ENCODE data around the gene LCN9.

The LCN9 gene

DNA sequence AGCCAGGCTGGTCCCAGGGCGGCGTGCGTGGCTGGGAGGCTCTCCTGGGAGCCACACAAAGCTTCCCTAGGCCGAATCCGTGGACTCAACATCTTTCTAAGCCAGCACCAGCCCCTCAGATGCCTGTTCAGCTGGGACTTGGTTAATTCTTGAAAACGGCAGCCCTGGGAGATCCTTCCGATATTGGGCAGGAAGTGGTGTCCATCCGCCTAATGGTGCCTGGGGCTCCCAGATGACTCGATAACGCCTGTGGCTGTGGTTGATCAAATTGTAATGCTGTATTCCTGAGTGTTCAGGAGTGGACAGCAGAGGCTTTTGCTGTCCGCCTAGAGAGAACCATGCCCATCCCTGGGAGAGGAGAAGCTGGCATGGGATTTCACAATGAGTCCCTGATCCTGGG is 52.9 kb downstream of the LCN9 start:
- DNase-seq (ENCODE audit: low spot score) (no peak), FAIRE-seq (no peak)

All from RCC 7860 (cell line).